ENCODE measurements around the gene UBE2G2.

DNA sequence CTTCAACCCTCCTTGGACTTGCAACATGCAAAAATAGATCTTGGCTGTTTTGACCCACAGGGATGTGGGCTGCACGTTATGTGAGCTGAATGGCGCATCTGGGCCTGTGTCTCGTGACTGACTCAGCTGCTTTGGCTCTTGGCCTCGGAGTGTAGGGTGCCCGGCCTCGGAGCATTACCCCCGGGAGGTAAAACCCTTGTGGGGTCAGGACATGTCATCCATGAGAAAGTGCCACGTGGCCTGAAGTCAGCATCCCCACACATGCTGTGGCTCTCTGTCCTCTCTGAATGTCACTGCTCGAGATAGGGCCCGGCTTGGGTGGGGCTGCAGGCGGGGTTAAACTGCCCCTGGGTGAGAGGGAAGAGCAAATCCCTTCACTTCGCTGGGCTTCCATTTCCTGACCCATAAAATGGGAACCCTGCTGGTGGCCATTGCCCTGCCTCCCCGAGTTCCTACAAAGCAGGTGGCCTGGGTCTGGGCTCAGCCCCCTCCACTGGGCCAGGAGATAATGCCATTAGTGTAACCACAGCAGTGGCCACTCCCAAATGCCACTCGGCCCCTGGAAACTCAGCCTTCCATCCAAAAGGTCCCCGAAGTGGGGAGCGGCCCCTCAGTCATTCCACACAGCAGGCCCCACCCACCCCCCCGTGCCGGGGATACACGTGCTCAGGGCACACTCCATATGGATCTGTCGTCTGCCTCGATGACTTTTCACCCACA, 67.4 kb downstream of the UBE2G2 start:
- TF ChIP-seq, protein P1, sequence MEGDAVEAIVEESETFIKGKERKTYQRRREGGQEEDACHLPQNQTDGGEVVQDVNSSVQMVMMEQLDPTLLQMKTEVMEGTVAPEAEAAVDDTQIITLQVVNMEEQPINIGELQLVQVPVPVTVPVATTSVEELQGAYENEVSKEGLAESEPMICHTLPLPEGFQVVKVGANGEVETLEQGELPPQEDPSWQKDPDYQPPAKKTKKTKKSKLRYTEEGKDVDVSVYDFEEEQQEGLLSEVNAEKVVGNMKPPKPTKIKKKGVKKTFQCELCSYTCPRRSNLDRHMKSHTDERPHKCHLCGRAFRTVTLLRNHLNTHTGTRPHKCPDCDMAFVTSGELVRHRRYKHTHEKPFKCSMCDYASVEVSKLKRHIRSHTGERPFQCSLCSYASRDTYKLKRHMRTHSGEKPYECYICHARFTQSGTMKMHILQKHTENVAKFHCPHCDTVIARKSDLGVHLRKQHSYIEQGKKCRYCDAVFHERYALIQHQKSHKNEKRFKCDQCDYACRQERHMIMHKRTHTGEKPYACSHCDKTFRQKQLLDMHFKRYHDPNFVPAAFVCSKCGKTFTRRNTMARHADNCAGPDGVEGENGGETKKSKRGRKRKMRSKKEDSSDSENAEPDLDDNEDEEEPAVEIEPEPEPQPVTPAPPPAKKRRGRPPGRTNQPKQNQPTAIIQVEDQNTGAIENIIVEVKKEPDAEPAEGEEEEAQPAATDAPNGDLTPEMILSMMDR (conservative IDR thresholded peaks at IDR 0.05), result no peak
- no peak for TF ChIP-seq ZFX (IDR thresholded peaks at IDR 0.05)
